Measurements from ENCODE around the gene TFPI2.

Gene TFPI2

DNA sequence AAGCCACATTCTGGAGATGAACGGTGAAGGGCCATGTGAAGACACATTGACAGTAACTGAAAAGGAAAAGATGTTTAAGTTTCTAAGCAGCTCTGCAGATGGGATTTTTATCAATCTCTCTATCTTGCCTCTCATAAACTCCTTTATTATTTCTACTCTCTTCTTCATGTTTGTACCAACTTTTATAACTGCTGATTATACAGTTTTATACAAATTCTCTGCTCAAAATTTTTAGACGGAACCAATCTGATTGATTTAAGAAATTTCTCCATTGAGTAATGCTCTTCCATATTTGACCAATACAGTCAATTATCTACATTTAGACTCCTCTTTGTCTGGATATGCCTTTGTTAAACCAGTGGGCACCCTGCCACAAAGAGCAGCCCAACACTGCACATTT is 31.7 kb downstream of the TFPI2 start:
- DNase-seq (ENCODE audit: low read depth in 2 of 2): no peak

DNA sequence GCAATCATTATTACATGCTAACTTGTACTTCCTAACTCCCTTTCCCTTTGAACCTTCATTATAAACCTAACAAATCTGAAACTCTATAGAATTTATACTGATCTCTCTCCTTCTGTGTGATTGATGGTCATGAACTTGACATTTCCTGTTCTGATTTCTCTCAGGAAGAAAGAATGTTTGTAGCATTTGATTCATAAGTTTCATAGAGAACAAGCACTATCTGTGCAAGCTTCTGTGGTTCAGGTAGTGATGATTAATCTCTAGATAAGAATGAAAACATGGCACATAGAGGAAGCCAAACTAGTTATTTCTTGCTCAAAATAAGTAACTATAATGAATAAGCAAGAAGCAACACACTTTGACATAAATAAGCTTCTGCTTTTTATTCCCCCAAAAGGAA is 34.2 kb downstream of the TFPI2 start:
- DNase-seq (ENCODE audit: low read depth in 2 of 2): no peak

DNA sequence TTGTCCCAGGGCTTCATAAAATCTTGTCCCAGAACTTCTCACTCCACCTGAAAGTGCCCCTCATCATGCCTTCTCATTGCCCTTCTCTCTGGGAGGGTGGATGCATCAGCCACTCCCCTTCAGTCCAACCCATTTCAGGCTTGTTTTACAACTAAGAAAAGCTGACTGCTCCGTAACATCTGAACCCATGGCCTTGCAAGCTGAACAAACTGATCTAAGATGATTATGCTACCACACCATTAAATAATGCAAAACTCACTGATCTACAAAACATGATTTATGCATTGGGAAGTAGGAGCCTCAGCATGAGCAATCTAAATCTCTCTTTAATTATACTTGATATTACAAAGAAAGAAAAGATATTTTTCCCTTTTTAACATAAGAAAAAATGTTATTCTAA is 34.8 kb downstream of the TFPI2 start:
- DNase-seq (ENCODE audit: low read depth in 2 of 2): no peak

DNA sequence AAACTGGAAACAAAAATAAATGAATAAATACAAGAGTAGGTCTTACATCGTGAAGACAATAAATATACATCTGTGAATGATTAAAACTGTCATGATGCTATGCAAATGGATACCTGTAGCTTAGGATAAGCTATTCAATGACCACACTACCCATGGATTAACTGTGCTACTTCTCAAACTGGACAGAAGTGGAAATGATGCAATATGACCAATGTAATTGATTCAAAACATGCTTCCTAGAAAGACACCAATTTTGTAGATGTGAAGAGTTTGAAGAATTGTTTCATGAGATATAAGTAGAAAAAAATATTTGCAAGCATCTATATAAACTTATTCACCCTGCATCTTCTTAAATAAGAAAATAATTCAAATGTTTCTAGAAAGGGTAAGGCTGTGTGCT is 36.1 kb downstream of the TFPI2 start:
- no peak for DNase-seq (ENCODE audit: low read depth in 2 of 2)

DNA sequence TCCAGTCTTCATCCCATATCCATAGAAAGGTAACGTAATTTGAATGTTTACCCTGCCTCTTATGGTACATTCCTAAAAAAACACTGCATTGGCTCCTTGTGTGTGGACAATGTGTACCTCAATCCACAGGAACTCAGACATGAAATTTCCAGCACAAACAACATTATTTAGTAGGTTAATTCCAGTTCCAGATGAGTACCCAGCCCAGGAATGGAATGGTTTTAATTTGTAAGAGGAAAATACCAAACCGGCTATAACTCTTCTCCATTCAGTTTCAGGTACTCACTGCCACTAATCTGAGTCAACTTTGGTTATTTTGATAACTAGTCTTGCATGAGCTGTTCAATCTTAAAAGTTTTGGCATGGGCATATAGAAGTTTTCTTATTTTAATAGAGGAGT is 39.0 kb downstream of the TFPI2 start:
- DNase-seq (ENCODE audit: low read depth in 2 of 2): no peak

DNA sequence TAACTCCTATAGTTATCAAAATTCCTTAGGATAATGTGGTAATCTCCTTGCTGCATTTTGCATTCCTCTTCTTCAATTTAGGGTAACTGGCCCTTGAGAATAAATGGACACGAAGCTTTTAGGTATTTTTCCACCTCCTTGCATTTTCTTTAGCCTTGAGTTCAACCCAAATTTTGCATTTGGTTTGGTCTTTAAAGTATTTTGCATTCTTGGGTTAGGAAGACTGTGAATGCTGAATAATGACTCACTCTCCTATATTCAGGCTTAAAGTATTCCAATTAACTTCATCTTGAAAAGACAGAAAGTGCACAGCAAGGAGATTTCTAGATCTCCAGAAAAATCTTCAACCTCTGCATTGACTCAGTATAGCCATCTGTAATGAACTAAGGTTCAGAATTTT is 47.3 kb downstream of the TFPI2 start:
- DNase-seq (ENCODE audit: low read depth in 2 of 2): no peak

DNA sequence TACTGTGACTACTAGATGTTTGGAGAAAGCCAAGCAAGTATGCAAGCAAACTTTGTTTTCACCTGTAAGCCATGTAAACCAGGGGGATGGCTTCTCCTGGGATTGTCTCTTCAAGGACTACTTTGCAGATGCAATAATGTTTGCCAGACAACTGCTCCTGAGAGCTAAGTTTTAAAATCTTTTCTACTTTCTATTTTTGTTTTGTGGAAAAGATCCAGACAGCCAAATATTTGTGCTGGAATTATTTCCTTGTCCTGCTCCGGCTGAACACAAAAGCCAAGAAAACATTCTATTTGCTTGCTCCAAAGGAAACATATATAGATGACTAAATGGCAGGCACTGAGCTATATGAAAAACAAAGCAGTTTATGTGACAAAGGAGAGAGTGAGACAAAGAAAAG is 51.6 kb downstream of the TFPI2 start:
- DNase-seq (ENCODE audit: low read depth in 2 of 2): no peak

DNA sequence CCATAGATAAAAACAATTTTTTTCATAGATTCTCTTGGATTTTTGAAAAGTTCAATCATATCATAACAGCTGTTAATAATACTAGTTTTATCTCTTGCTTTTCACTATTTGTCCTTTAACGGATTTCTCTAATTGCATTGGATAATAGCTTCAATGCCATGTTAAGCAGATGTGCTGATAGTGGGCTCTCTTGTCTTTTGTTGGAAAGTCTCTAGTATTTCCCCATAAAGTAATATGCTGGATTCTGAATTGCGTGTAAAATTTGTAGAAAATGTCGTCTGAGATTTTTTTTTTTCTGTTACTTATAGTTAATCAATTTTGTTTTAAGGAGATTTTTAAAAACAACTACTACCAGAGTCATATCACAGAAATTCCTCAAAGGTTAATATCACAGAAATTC is 53.3 kb downstream of the TFPI2 start:
- no peak for DNase-seq (ENCODE audit: low read depth in 2 of 2)

DNA sequence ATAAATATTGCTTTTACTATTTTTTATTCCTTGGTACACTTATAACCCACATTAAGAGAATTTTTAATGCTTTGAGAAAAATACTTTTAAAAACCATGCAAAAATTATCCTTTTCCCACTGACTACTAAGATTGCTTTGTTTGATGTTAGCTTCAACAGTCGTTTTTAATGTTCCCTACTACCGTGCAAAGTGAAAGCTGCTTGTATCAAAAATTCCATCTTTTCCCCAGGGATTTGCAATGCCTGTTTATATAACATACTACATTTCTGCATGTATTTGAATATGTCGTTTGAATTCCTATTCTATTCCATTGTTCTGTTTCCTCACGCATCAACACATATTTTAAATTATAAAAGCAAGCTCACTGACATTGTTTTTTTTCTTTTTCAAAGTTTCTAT is 54.4 kb downstream of the TFPI2 start:
- DNase-seq (ENCODE audit: low read depth in 2 of 2): no peak

DNA sequence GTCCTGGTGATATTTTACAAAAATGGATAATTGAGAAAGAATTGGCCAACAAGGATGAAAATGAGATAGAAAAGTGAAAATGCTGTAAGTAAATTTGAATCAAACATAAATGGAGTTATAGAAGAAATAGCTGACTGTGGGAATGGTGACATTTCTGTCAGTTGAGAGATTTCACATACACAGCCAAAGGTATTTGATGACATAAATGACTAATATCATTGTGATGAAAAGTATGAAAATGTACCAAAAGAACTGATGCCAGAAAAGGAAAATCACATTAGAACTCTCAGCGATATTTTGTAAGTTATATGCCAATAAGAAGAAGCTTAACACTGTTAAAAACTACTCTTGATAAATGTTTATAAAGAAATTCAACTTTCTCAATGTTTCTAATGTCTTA is 54.9 kb downstream of the TFPI2 start:
- no peak for DNase-seq (ENCODE audit: low read depth in 2 of 2)
